Upper lobe of left lung (tissue), 4 donors: ENCODE results near the gene GAA.

Experiments
- CTCF ChIP-seq, 6 experiments: fragments of 450-650 bp in 4 of 6; fragments of 200-600 bp in 2 of 6; sonication (generic) in 2 of 6; IDR thresholded peaks; one replicate each; pipeline ENCODE4 v1.5.1; 2016 to 2019; ENCODE audit warnings: antibody characterized with exemption in 6 of 6
- EP300 ChIP-seq, 4 donors: sonication (generic); formaldehyde crosslinking; IDR thresholded peaks; one replicate each; pipeline ENCODE4 v1.5.1; 2017; ENCODE audit warnings: antibody characterized with exemption in 4 of 4, control low read depth in 2 of 4
- POLR2A ChIP-seq, 4 donors: fragments of 450-650 bp; IDR thresholded peaks; one replicate each; pipeline ENCODE4 v1.5.1; 2016 to 2017; ENCODE audit warnings: antibody characterized with exemption in 4 of 4, mild to moderate bottlenecking in 2 of 4

- no peak for TF ChIP-seq CTCF (IDR thresholded peaks at IDR 0.05)
- no peak for TF ChIP-seq EP300 (IDR thresholded peaks at IDR 0.05)
- no peak for TF ChIP-seq POLR2A (IDR thresholded peaks at IDR 0.05)
Observed at GRCh38 chr17:80080081-80080480, 21.3 kb upstream of the GAA start.
